ENCODE measurements around the gene RASAL1.

The RASAL1 gene

GRCh38 chr12:113165521-113166450, 30.2 kb upstream of the RASAL1 start:
- H3K36me3 ChIP-seq (replicated peaks; ENCODE audit: low read depth, low read length) = peaks cover 51% of the 10 kb centered on the region
- no peak overlapping the region for H3K27ac ChIP-seq (ENCODE audit: low read length)
- H3K4me1 ChIP-seq (ENCODE audit: low read length) = peaks cover 14% of the 10 kb centered on the region
- H3K4me2 ChIP-seq (ENCODE audit: low read length) = no peak overlapping the region
- H3K79me2 ChIP-seq (ENCODE audit: low read length) = no peaks in the 10 kb centered on the region
- no peak overlapping the region for H3K4me3 ChIP-seq (ENCODE audit: low read length)
- no peak overlapping the region for H2AFZ ChIP-seq (ENCODE audit: low read depth, low read length)
- H3K9ac ChIP-seq (ENCODE audit: low read length) = no peak overlapping the region
- TF ChIP-seq CTCF (IDR thresholded peaks at IDR 0.05; ENCODE audit: low read depth, low read length) = no peak
- TF ChIP-seq EZH2phosphoT487 (IDR thresholded peaks at IDR 0.05; ENCODE audit: low read depth) = no peak
- H3K9me3 ChIP-seq (ENCODE audit: insufficient read depth, low read length) = no peaks in the 10 kb centered on the region
- H3K27me3 ChIP-seq (ENCODE audit: low read depth, low read length) = no peaks in the 10 kb centered on the region
- H4K20me1 ChIP-seq (ENCODE audit: insufficient read depth, low read length) = peaks cover 4% of the 10 kb centered on the region

GRCh38 chr12:113164014-113164413, 28.5 kb upstream of the RASAL1 start:
- peaks cover 4% of the 10 kb centered on the region for H4K20me1 ChIP-seq (ENCODE audit: insufficient read depth, low read length)
- no peaks in the 10 kb centered on the region for H3K27me3 ChIP-seq (ENCODE audit: low read depth, low read length)
- no peak overlapping the region for H3K4me2 ChIP-seq (ENCODE audit: low read length)
- H3K4me3 ChIP-seq (ENCODE audit: low read length) = no peak overlapping the region
- peaks cover 59% of the 10 kb centered on the region for H3K36me3 ChIP-seq (replicated peaks; ENCODE audit: low read depth, low read length)
- no peaks in the 10 kb centered on the region for H3K9me3 ChIP-seq (ENCODE audit: insufficient read depth, low read length)
- H3K79me2 ChIP-seq (ENCODE audit: low read length) = no peaks in the 10 kb centered on the region
- no peak overlapping the region for H2AFZ ChIP-seq (ENCODE audit: low read depth, low read length)
- H3K27ac ChIP-seq (ENCODE audit: low read length) = no peak overlapping the region
- H3K9ac ChIP-seq (ENCODE audit: low read length) = no peak overlapping the region
- TF ChIP-seq EZH2phosphoT487 (IDR thresholded peaks at IDR 0.05; ENCODE audit: low read depth) = no peak
- no peak for TF ChIP-seq CTCF (IDR thresholded peaks at IDR 0.05; ENCODE audit: low read depth, low read length)
- 0 out of 2 replicates have a peak, but pooled peaks cover 3% of the 10 kb centered on the region for H3K4me1 ChIP-seq (ENCODE audit: low read length)

DNA sequence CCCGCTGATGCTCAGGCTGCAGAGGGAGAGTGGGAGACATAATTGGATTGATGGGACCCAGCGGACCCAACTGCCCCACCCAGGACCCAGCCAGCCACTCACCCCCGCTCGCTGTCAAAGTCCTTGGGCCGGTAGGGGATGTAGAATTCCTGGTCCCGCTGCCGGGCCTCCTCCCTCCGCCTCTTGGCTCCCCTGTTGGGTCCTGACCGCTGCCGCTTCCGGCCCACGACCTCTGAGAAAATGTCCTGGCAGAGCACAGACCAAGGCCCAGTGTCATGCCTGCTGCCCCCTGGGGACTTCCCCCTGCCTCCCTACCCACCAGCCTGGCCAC, 27.4 kb upstream of the RASAL1 start:
- Histone ChIP-seq H4K20me1 (ENCODE audit: insufficient read depth, low read length) (peaks cover 4% of the 10 kb centered on the region), H3K36me3 (replicated peaks; ENCODE audit: low read depth, low read length) (peaks cover 61% of the 10 kb centered on the region)
- no peak for TF ChIP-seq CTCF (IDR thresholded peaks at IDR 0.05; ENCODE audit: low read depth, low read length)
- no peak for TF ChIP-seq EZH2phosphoT487 (IDR thresholded peaks at IDR 0.05; ENCODE audit: low read depth)

DNA sequence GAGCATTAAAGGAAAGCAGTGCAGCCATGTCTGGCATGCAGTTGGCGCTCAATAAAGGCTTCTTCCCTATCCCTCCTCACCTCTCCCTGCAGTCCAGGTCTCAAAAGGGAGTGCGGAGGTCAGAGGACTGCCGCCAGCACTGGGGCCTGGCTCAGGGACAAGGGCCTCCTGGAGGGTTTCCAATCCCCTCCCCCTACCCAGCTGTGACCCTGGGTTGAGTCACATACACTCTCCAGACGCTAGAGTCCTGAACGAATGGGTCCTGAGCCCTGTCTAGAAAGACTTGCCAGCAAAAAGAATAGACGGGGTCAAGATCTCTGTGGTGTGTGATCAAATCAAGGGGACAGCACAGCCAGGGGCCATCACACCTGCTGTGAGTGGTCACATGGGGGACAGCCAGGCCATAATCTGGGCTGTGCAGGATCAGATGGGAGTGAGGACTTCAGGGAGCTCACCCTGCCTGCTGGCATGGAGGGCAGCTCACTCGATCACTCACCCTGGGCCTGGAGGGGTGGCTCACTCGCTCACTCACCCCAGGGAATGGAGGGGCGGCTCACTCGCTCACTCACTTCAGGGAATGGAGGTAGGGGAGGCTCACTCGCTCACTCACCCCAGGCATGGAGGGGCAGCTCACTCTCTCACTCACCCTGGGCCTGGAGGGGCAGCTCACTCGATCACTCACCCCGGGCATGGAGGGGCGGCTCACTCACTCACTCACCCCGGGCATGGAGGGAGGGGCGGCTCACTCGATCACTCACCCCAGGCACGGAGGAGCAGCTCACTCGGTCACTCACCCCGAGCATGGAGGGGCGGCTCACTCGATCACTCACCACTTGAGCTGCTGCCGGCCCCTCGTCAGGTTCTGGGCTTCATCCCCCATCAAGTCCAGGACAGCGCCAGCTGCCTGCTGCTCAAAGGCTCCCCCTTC, 26.8 kb upstream of the RASAL1 start:
- Histone ChIP-seq H3K79me2 (ENCODE audit: low read length) (no peaks in the 10 kb centered on the region), H3K4me1 (ENCODE audit: low read length) (0 out of 2 replicates have a peak, but pooled peaks cover 3% of the 10 kb centered on the region), H3K36me3 (replicated peaks; ENCODE audit: low read depth, low read length) (peaks cover 61% of the 10 kb centered on the region), H4K20me1 (ENCODE audit: insufficient read depth, low read length) (peaks cover 4% of the 10 kb centered on the region), H3K9me3 (ENCODE audit: insufficient read depth, low read length) (no peaks in the 10 kb centered on the region), H3K27ac (ENCODE audit: low read length) (no peak overlapping the region), H3K9ac (ENCODE audit: low read length) (no peak overlapping the region), H3K27me3 (ENCODE audit: low read depth, low read length) (no peaks in the 10 kb centered on the region), H2AFZ (ENCODE audit: low read depth, low read length) (no peak overlapping the region), H3K4me2 (ENCODE audit: low read length) (no peak overlapping the region), H3K4me3 (ENCODE audit: low read length) (no peak overlapping the region)
- TF ChIP-seq EZH2phosphoT487 (IDR thresholded peaks at IDR 0.05; ENCODE audit: low read depth) (no peak), CTCF (IDR thresholded peaks at IDR 0.05; ENCODE audit: low read depth, low read length) (no peak)

More for the DNA sequence above, 27.4 kb upstream of the RASAL1 start:
- H3K27me3 ChIP-seq (ENCODE audit: low read depth, low read length) = no peaks in the 10 kb centered on the region
- H3K79me2 ChIP-seq (ENCODE audit: low read length) = no peaks in the 10 kb centered on the region
- H2AFZ ChIP-seq (ENCODE audit: low read depth, low read length) = no peak overlapping the region
- H3K9ac ChIP-seq (ENCODE audit: low read length) = no peak overlapping the region
- H3K4me3 ChIP-seq (ENCODE audit: low read length) = no peak overlapping the region
- H3K4me1 ChIP-seq (ENCODE audit: low read length) = 0 out of 2 replicates have a peak, but pooled peaks cover 3% of the 10 kb centered on the region
- no peaks in the 10 kb centered on the region for H3K9me3 ChIP-seq (ENCODE audit: insufficient read depth, low read length)
- H3K27ac ChIP-seq (ENCODE audit: low read length) = no peak overlapping the region
- no peak overlapping the region for H3K4me2 ChIP-seq (ENCODE audit: low read length)
